Natural killer cell (primary cell): Measurements from ENCODE around the gene TREX2. TPM values are rescaled to one million over a fixed set of nuclear protein-coding genes. Genes with fewer than 3 reads are reported as not detected.

Source experiments
- ATAC-seq, 3 donors: fragments of 150-1000 bp in 2 of 3; fragments of 200-7000 bp in 1 of 3; cut with Tn5 transposase; 1 replicate in 1 of 3; 2 replicates in 2 of 3; pipeline ENCODE4 v1.10.0; 2021; ENCODE audit warnings: mild to moderate bottlenecking in 2 of 3, moderate library complexity in 2 of 3
- DNase-seq, 2 donors: peaks; one replicate each; pipeline versions ENCODE4 v3.0.0 to v3.0.0-alpha.2; 2013 to 2021; ENCODE audit warnings: mixed read lengths in 1 of 2
- H3K27ac ChIP-seq: one replicate; pipeline ENCODE4 v1.5.1; 2013; ENCODE audit warnings: mild to moderate bottlenecking, low read length
- H3K27me3 ChIP-seq: one replicate; pipeline ENCODE4 v1.6.1; 2013; ENCODE audit warnings: low read length; ENCODE audit not compliant: control insufficient read depth, insufficient read depth
- H3K36me3 ChIP-seq: one replicate; pipeline ENCODE4 v1.6.1; 2013; ENCODE audit warnings: low read length; ENCODE audit not compliant: control insufficient read depth, insufficient read depth
- H3K4me1 ChIP-seq: one replicate; pipeline ENCODE4 v1.6.1; 2013; ENCODE audit warnings: low read length; ENCODE audit not compliant: control insufficient read depth, insufficient read depth
- H3K4me3 ChIP-seq: one replicate; pipeline ENCODE4 v1.5.1; 2013; ENCODE audit warnings: low read length
- H3K9me3 ChIP-seq: one replicate; pipeline ENCODE4 v1.6.1; 2013; ENCODE audit warnings: low read length; ENCODE audit not compliant: control insufficient read depth, insufficient read depth
- H3K27ac Mint-ChIP-seq, 2 donors: one replicate each; pipeline ENCODE4 v1.8.0; 2022; ENCODE audit warnings: mild to moderate bottlenecking in 2 of 2, mixed read lengths in 2 of 2, moderate library complexity in 1 of 2
- H3K27me3 Mint-ChIP-seq, 2 donors: one replicate each; pipeline ENCODE4 v1.8.0; 2022; ENCODE audit warnings: low read depth in 2 of 2, mixed read lengths in 2 of 2
- H3K36me3 Mint-ChIP-seq: one replicate; pipeline ENCODE4 v1.8.0; 2022; ENCODE audit warnings: mixed read lengths
- H3K4me1 Mint-ChIP-seq, 2 donors: one replicate each; pipeline ENCODE4 v1.8.0; 2022; ENCODE audit warnings: mixed read lengths in 2 of 2
- H3K4me3 Mint-ChIP-seq: one replicate; pipeline ENCODE4 v1.8.0; 2022; ENCODE audit warnings: mild to moderate bottlenecking, moderate library complexity, mixed read lengths
- H3K9me3 Mint-ChIP-seq, 2 donors: one replicate each; pipeline ENCODE4 v1.8.0; 2022; ENCODE audit warnings: mixed read lengths in 2 of 2
- CTCF ChIP-seq: fragments of 200-600 bp; IDR thresholded peaks from one replicate; pipeline ENCODE4 v1.8.0; 2022; ENCODE audit warnings: antibody characterized with exemption
- WGBS: methylation state at CpG from one replicate; pipeline ENCODE4 v1.1.7; 2013; ENCODE audit warnings: missing lambda C conversion rate; ENCODE audit not compliant: insufficient coverage; 5-methylcytosine and 5-hydroxymethylcytosine counted together
- intact Hi-C: fragments of 100-400 bp; cut with micrococcal nuclease; formaldehyde crosslinking; loops from one replicate; pipeline ENCODE4 v1.14.2; 2022
- total RNA-seq, 4 donors: library from RNA; stranded (reverse); fragments of 120-200 nt in 1 of 4; gene quantifications; one replicate each; pipeline versions ENCODE4 v1.2.3 to v1.2.4, GENCODE V29; 2013 to 2022

The TREX2 gene
- total RNA-seq, 3 donors from 2014 or later (not counting 1 experiment from before 2014, with no cell fraction given) = 1.6 to 3.4 (median 3.1) TPM

- no peaks in the 10 kb centered on the region for H3K4me1 Mint-ChIP-seq
- H3K36me3 ChIP-seq = no peaks in the 10 kb centered on the region
- H3K9me3 Mint-ChIP-seq = no peaks in the 10 kb centered on the region
- H3K4me3 ChIP-seq = no peak overlapping the region
- no peak overlapping the region for H3K4me3 Mint-ChIP-seq
- no peaks in the 10 kb centered on the region for H3K9me3 ChIP-seq
- H3K27me3 Mint-ChIP-seq = peaks cover 0 to 14% of the 10 kb centered on the region in 2 donors
- H3K36me3 Mint-ChIP-seq = no peaks in the 10 kb centered on the region
- ATAC-seq (no peak), DNase-seq (no peak)
- no peaks in the 10 kb centered on the region for H3K27me3 ChIP-seq
- H3K27ac ChIP-seq = no peak overlapping the region
- TF ChIP-seq CTCF = no peak
- H3K4me1 ChIP-seq = no peaks in the 10 kb centered on the region
- 28% methylated on average over 7 of the region's 8 CpGs for WGBS
- no peak overlapping the region for H3K27ac Mint-ChIP-seq
- intact Hi-C loops = no loop called here
Measured at GRCh38 chrX:153438532-153438931, 7.3 kb downstream of the TREX2 start.

GRCh38 chrX:153435845-153436244, 10.0 kb downstream of the TREX2 start:
- ATAC-seq = no peak
- TF ChIP-seq CTCF = no peak
- H3K9me3 ChIP-seq = peaks cover 2% of the 10 kb centered on the region
- no peaks in the 10 kb centered on the region for H3K36me3 ChIP-seq
- no peak overlapping the region for H3K4me3 ChIP-seq
- no peak for DNase-seq
- Mint-ChIP-seq H3K36me3 (no peaks in the 10 kb centered on the region), H3K4me1 (no peaks in the 10 kb centered on the region), H3K9me3 (no peaks in the 10 kb centered on the region), H3K27ac (no peak overlapping the region), H3K27me3 (peaks cover 0 to 14% of the 10 kb centered on the region in 2 donors), H3K4me3 (no peak overlapping the region)
- WGBS = 20% methylated on average over 1 of the region's 3 CpGs
- no peaks in the 10 kb centered on the region for H3K4me1 ChIP-seq
- H3K27me3 ChIP-seq = no peaks in the 10 kb centered on the region
- intact Hi-C loops = no loop called here
- H3K27ac ChIP-seq = no peak overlapping the region

- no peaks in the 10 kb centered on the region for H3K9me3 Mint-ChIP-seq
- ATAC-seq = no peak
- no peaks in the 10 kb centered on the region for H3K36me3 Mint-ChIP-seq
- Histone ChIP-seq H3K9me3 (peaks cover 5% of the 10 kb centered on the region), H3K27ac (no peak overlapping the region), H3K4me1 (no peaks in the 10 kb centered on the region), H3K27me3 (no peaks in the 10 kb centered on the region), H3K4me3 (no peak overlapping the region), H3K36me3 (no peaks in the 10 kb centered on the region)
- no peak overlapping the region for H3K4me3 Mint-ChIP-seq
- DNase-seq = no peak
- intact Hi-C loops = no loop called here
- no peak for TF ChIP-seq CTCF
- H3K27ac Mint-ChIP-seq = no peak overlapping the region
- WGBS = 86% methylated on average over 8 of the region's 8 CpGs
- peaks cover 0 to 14% of the 10 kb centered on the region in 2 donors for H3K27me3 Mint-ChIP-seq
- H3K4me1 Mint-ChIP-seq = no peaks in the 10 kb centered on the region
Measured at GRCh38 chrX:153434801-153435200, 11.1 kb downstream of the TREX2 start.

DNA sequence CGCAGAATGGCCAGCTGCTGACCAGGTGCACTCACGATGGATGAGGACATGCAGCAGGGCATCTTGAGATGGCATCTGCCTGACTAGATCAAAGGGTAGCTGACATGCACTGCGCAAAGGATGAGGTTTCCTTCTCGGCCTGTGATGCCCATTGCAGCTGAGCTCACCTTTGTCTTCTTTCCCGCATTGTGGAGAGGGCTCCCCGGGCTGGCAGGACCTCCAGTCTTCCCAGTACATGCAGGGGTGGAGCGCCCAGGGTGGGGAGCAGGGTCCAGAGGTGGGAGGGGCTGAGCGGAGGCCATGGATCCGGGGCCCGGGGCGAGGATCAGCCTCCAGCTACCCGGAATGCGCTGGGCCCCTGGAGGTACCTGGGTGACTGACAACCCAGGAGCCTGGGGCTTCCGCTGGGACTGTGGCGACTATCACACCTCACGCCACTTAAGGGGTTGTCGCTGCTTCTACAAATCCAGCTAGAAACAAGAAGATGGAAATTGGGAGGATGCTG, 12.0 kb downstream of the TREX2 start:
- no peak overlapping the region for H3K27ac Mint-ChIP-seq
- Histone ChIP-seq H3K4me1 (no peaks in the 10 kb centered on the region), H3K27ac (no peak overlapping the region), H3K36me3 (no peaks in the 10 kb centered on the region), H3K9me3 (peaks cover 5% of the 10 kb centered on the region), H3K27me3 (no peaks in the 10 kb centered on the region), H3K4me3 (no peak overlapping the region)
- no peaks in the 10 kb centered on the region for H3K9me3 Mint-ChIP-seq
- intact Hi-C loops = no loop called here
- no peaks in the 10 kb centered on the region for H3K4me1 Mint-ChIP-seq
- no peak for TF ChIP-seq CTCF
- H3K36me3 Mint-ChIP-seq = no peaks in the 10 kb centered on the region
- WGBS = 95% methylated on average over 17 of the region's 17 CpGs
- no peak for DNase-seq
- H3K27me3 Mint-ChIP-seq = peaks cover 0 to 14% of the 10 kb centered on the region in 2 donors
- no peak for ATAC-seq
- H3K4me3 Mint-ChIP-seq = no peak overlapping the region
